Lower lobe of right lung (tissue), 2 donors: ENCODE data around the gene KLHL2. TPM values are rescaled to one million over a fixed set of nuclear protein-coding genes. Genes with fewer than 3 reads are reported as not detected.
"Not testable (repeated sequence)": the region's sequence is repeated elsewhere in the genome, so short reads cannot be mapped to it uniquely, and the experiment has no call there.

Experiments used
- ATAC-seq, 2 donors: fragments of 200-7000 bp; cut with Tn5 transposase; one replicate each; pipeline ENCODE4 v1.9.1; 2020 to 2022; ENCODE audit warnings: mild to moderate bottlenecking in 2 of 2, moderate library complexity in 2 of 2
- DNase-seq: peaks from one replicate; pipeline ENCODE4 v3.0.0-alpha.2; 2020
- H3K27ac ChIP-seq: fragments of 200-600 bp; one replicate; pipeline ENCODE4 v1.8.0; 2022
- H3K27me3 ChIP-seq: fragments of 200-600 bp; one replicate; pipeline ENCODE4 v1.8.0; 2022; ENCODE audit warnings: low read depth
- H3K36me3 ChIP-seq: fragments of 200-600 bp; one replicate; pipeline ENCODE4 v1.8.0; 2022; ENCODE audit warnings: mild to moderate bottlenecking
- H3K4me1 ChIP-seq: fragments of 200-600 bp; one replicate; pipeline ENCODE4 v1.8.0; 2022
- H3K4me3 ChIP-seq: fragments of 200-600 bp; one replicate; pipeline ENCODE4 v1.8.0; 2022; ENCODE audit warnings: mild to moderate bottlenecking
- H3K9me3 ChIP-seq: fragments of 200-600 bp; one replicate; pipeline ENCODE4 v1.8.0; 2022
- CTCF ChIP-seq: fragments of 200-600 bp; IDR thresholded peaks from one replicate; pipeline ENCODE4 v1.8.0; 2022; ENCODE audit warnings: antibody characterized with exemption, mild to moderate bottlenecking
- intact Hi-C: fragments of 100-400 bp; cut with DNase I; formaldehyde crosslinking; loops from one replicate; pipeline ENCODE4 v1.11.0; 2022
- total RNA-seq: library from RNA; stranded (reverse); fragmentation: NEBNext Ultra II Directional; extraction: Animal tissue kit (Norgen Biotek cat#: 25700); gene quantifications from one replicate; pipeline ENCODE4 v1.2.1, GENCODE V29; 2021
- donor health status: DM: no; HTN: yes; CAD: no; lungs with severe emphysema.

KLHL2 gene
- total RNA-seq, 1 donor from 2014 or later = 37.7 TPM

DNA sequence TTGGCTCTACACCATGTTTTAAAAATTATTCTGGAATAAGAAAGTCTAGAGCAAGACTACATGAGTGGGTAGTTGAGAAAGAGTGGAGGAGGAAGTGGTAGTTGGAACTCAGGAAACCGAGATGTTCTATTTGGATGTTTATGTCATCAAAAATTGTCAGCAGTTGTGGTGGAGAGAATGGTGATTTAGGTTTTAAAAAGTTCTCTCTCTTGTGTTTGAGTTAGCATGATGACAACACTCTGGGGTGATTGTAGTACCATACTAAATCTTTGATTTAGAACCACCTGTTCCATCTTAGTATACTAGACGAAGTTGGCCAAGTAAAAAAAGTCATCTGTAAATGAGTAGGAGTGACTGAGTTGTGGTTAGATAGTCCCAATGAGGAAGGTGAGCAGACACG, 40.7 kb downstream of the KLHL2 start:
- intact Hi-C loops = no loop called here
- DNase-seq = no peak
- Histone ChIP-seq H3K4me1 (no peaks in the 10 kb centered on the region), H3K27me3 (no peaks in the 10 kb centered on the region), H3K36me3 (no peaks in the 10 kb centered on the region), H3K9me3 (no peaks in the 10 kb centered on the region), H3K4me3 (no peak overlapping the region), H3K27ac (no peak overlapping the region)
- ATAC-seq = peak; percentile 41 to 55
- TF ChIP-seq CTCF = no peak

- H3K4me1 ChIP-seq, H3K36me3 ChIP-seq, H3K27me3 ChIP-seq, DNase-seq, H3K9me3 ChIP-seq, H3K27ac ChIP-seq, H3K4me3 ChIP-seq, intact Hi-C loops: not testable (repeated sequence)
- ATAC-seq = peak in 1 of 2 donors; percentile 47
These were observed 41.5 kb downstream of the KLHL2 start for GRCh38 chr4:165248904-165249303.

- intact Hi-C loops = not testable (repeated sequence)
These were observed 47.4 kb downstream of the KLHL2 start for GRCh38 chr4:165254771-165255170.

DNA sequence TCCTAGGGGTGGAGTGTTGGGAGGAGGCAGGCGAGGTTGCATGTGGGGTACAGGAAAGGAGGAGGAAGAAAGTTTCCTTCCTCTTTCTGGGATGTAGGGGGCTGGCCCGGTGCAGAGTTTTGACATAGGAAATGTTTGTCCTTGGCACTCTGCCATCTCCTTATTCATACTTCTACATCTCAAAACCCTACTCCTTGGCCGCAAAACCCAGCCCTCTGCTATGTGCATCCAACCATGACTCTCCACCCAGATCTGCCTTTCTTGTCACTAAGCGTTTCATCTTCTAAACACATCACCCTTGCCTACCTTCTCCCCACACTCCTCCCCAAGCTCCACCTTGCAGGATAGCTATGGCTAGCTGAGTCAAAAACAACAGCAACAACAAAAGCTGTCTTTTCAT, 48.1 kb downstream of the KLHL2 start:
- H3K27me3 ChIP-seq, H3K36me3 ChIP-seq, H3K4me3 ChIP-seq, H3K9me3 ChIP-seq, intact Hi-C loops: not testable (repeated sequence)
- peaks cover 23% of the 10 kb centered on the region for H3K4me1 ChIP-seq
- ATAC-seq = peak; percentile 88 to 91
- peak overlapping the region; percentile 56 for H3K27ac ChIP-seq
- DNase-seq = peak; percentile 68

More at GRCh38 chr4:165254771-165255170, 47.4 kb downstream of the KLHL2 start:
- H3K36me3 ChIP-seq, H3K9me3 ChIP-seq, H3K27me3 ChIP-seq, H3K27ac ChIP-seq, ATAC-seq, DNase-seq, H3K4me3 ChIP-seq: not testable (repeated sequence)
- peaks cover 23% of the 10 kb centered on the region for H3K4me1 ChIP-seq

GRCh38 chr4:165256074-165256659, 48.8 kb downstream of the KLHL2 start:
- H3K27me3 ChIP-seq, H3K9me3 ChIP-seq, intact Hi-C loops, H3K4me3 ChIP-seq, DNase-seq, H3K36me3 ChIP-seq: not testable (repeated sequence)
- Histone ChIP-seq H3K4me1 (peaks cover 23% of the 10 kb centered on the region), H3K27ac (peak overlapping the region; percentile 56)
- ATAC-seq = peak; percentile 88 to 89

- intact Hi-C loops = not testable (repeated sequence)
- H3K4me1 ChIP-seq = peaks cover 20% of the 10 kb centered on the region
These were observed 52.4 kb downstream of the KLHL2 start for GRCh38 chr4:165259776-165260175.

DNA sequence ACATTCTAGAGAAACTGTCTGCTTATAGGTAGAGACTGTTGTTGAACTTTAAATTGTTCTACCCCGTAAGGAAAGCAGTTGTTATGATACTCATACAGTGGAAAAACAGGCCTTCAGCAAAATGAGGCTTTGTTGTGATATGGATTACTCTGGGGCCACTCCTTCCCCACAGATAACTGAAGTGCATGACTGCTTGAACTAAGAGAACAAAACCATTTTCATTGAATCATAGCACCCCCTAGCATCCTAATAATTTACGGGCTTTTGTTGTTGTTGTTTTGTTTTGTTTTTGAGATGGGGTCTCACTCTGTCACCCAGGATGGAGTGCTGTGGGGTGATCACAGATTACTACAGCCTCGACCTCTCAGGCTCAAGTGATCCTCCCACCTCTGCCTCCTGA, 54.9 kb downstream of the KLHL2 start:
- H3K9me3 ChIP-seq, H3K4me3 ChIP-seq, ATAC-seq, H3K27ac ChIP-seq, H3K4me1 ChIP-seq, H3K36me3 ChIP-seq, intact Hi-C loops, H3K27me3 ChIP-seq, DNase-seq: not testable (repeated sequence)

More at GRCh38 chr4:165259776-165260175, 52.4 kb downstream of the KLHL2 start:
- not testable (repeated sequence) for DNase-seq, H3K27me3 ChIP-seq, H3K4me3 ChIP-seq, H3K27ac ChIP-seq, H3K36me3 ChIP-seq, H3K9me3 ChIP-seq, ATAC-seq

DNA sequence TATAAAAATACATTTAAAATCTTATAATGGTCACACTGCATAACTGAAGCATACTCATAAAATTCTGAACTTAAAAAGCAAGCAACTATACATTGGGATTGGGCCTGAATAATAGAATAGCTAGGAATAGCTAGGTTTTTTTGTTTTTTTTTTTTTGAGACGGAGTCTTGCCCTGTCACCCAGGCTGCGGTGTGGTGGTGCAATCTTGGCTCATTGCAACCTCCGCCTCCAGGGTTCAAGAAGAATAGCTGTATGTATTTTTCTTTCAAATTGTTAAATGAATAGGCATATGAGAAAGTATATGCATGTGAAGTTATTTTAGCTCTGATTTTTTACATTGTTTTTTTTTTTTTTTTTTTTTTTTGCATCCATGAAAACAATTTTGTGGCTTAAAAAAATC, 56.1 kb downstream of the KLHL2 start:
- peak; percentile 48 for DNase-seq
- intact Hi-C loops = not testable (repeated sequence)

GRCh38 chr4:165269931-165270330, 62.6 kb downstream of the KLHL2 start:
- ATAC-seq, H3K36me3 ChIP-seq, H3K9me3 ChIP-seq, H3K4me3 ChIP-seq, DNase-seq, H3K27me3 ChIP-seq, H3K27ac ChIP-seq, H3K4me1 ChIP-seq, intact Hi-C loops: not testable (repeated sequence)

More for the DNA sequence above, 56.1 kb downstream of the KLHL2 start:
- H3K27ac ChIP-seq, H3K27me3 ChIP-seq, H3K4me1 ChIP-seq, H3K36me3 ChIP-seq, ATAC-seq, H3K4me3 ChIP-seq, H3K9me3 ChIP-seq: not testable (repeated sequence)

- ATAC-seq, intact Hi-C loops, H3K4me1 ChIP-seq, H3K27ac ChIP-seq, DNase-seq, H3K4me3 ChIP-seq, H3K9me3 ChIP-seq, H3K36me3 ChIP-seq, H3K27me3 ChIP-seq: not testable (repeated sequence)
These were observed 66.1 kb downstream of the KLHL2 start for GRCh38 chr4:165273443-165273842.

DNA sequence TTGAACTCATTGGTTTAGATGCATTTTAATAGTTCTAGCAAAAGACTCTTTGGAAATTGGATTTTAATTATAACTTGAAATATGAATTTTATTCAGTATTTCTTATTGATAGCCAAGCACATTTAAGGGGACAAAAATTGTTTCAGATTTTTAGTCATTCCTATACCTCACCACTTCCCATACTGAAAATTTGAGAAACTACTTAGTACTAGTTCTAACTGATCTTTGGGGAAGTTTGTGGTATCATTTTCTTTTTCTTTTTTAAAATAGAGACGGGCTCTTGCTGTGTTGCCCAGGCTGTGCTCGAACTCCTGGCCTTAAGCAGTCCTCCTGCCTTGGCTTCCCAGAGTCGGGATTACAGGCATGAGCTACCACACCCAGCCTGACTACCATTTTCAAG, 68.0 kb downstream of the KLHL2 start:
- H3K4me1 ChIP-seq, H3K27me3 ChIP-seq, intact Hi-C loops, H3K4me3 ChIP-seq, DNase-seq, H3K27ac ChIP-seq, H3K9me3 ChIP-seq, H3K36me3 ChIP-seq, ATAC-seq: not testable (repeated sequence)

DNA sequence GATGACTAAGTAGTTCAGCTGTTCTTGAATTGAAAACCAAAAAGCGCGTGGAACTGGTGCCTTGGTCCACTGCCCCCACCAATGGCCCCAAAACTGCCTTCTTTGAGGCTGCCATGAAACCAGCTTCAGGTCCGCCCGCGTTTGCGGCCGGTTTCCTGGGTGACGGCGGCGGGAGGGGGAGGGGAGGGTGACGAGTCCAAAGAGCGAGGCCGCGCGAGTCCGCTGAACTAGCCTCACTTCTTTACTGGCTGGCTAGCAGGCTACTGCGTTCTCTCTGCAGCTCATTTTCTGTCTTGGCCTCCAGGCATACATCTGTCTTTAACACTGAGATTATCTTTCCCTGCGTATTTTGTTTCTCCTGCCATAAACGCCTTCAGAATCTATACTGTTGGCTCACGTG, 72.2 kb downstream of the KLHL2 start:
- H3K27me3 ChIP-seq, DNase-seq, H3K36me3 ChIP-seq, ATAC-seq, intact Hi-C loops, H3K4me1 ChIP-seq, H3K27ac ChIP-seq, H3K4me3 ChIP-seq, H3K9me3 ChIP-seq: not testable (repeated sequence)

DNA sequence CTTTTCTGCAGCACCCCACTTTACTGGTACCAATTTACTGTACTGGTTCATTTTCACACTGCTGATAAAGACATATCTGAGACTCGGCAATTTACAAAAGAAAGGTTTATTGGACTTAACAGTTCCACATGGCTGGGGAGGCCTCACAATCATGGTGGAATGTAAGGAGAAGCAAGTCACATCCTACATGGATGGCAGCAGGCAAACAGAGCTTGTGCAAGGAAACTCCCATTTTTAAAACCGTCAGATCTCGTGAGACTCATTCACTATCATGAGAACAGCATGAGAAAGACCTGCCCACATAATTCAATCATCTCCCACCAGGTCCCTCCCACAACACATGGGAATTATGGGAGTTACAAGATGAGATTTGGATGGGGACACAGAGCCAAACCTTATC, 77.3 kb downstream of the KLHL2 start:
- H3K27ac ChIP-seq, ATAC-seq, H3K36me3 ChIP-seq, DNase-seq, H3K9me3 ChIP-seq, H3K27me3 ChIP-seq, intact Hi-C loops, H3K4me3 ChIP-seq: not testable (repeated sequence)
- peaks cover 13% of the 10 kb centered on the region for H3K4me1 ChIP-seq
